Fibroblast of skin of back (primary cell): Measurements from ENCODE around the gene FIBCD1.

ENCODE experiments used
- DNase-seq: peaks from one replicate; pipeline ENCODE4 v3.0.0-alpha.2; 2013

The FIBCD1 gene

GRCh38 chr9:130905902-130906734 is 32.9 kb downstream of the FIBCD1 start:
- DNase-seq, result no peak

- no peak for DNase-seq
Observed at GRCh38 chr9:130905125-130905901, 33.7 kb downstream of the FIBCD1 start.

- DNase-seq, result no peak
Observed at GRCh38 chr9:130904070-130905044, 34.7 kb downstream of the FIBCD1 start.

GRCh38 chr9:130903194-130904069 is 35.6 kb downstream of the FIBCD1 start:
- no peak for DNase-seq

GRCh38 chr9:130902204-130903185 is 36.6 kb downstream of the FIBCD1 start:
- no peak for DNase-seq

GRCh38 chr9:130901498-130902203 is 37.4 kb downstream of the FIBCD1 start:
- no peak for DNase-seq

GRCh38 chr9:130900701-130901497 is 38.1 kb downstream of the FIBCD1 start:
- DNase-seq, result no peak

- no peak for DNase-seq
Observed at GRCh38 chr9:130899051-130899748, 39.8 kb downstream of the FIBCD1 start.

- DNase-seq, result no peak
Observed at GRCh38 chr9:130898552-130898852, 40.5 kb downstream of the FIBCD1 start.

GRCh38 chr9:130897848-130898551 is 41.0 kb downstream of the FIBCD1 start:
- no peak for DNase-seq

- DNase-seq, result no peak
Observed at GRCh38 chr9:130897105-130897751, 41.8 kb downstream of the FIBCD1 start.

GRCh38 chr9:130896233-130897014 is 42.6 kb downstream of the FIBCD1 start, which contains the start of gene QRFP:
Gene QRFP (minus strand): TSS chr9:130896812. CDS start chr9:130893838, 2,974 bp downstream.
- no peak for DNase-seq

- DNase-seq, result no peak
Observed at GRCh38 chr9:130895481-130896232, 43.4 kb downstream of the FIBCD1 start.

- DNase-seq, result no peak
Observed at GRCh38 chr9:130895038-130895437, 44.0 kb downstream of the FIBCD1 start.

- no peak for DNase-seq
Observed at GRCh38 chr9:130894546-130894945, 44.5 kb downstream of the FIBCD1 start.
